B cell (primary cell): Measurements from ENCODE around the gene ARHGEF10L. TPM values are rescaled to one million over a fixed set of nuclear protein-coding genes. Genes with fewer than 3 reads are reported as not detected.

Experiments used
- ATAC-seq: fragments of 200-7000 bp; cut with Tn5 transposase; one replicate; pipeline ENCODE4 v1.10.0; 2021; ENCODE audit warnings: low read depth, mild to moderate bottlenecking, moderate number of reproducible peaks, moderate library complexity
- CTCF ChIA-PET: fragments of 350-600 bp; sonication (Branson Sonifier 250); formaldehyde crosslinking; loops from one replicate; lab custom pipeline; 2021; ENCODE audit warnings: antibody characterized with exemption, inconsistent platforms; lab: Charles Lee
- POLR2A ChIA-PET: fragments of 350-600 bp; sonication (Branson Sonifier 250); formaldehyde crosslinking; loops from one replicate; lab custom pipeline; 2021; ENCODE audit warnings: antibody characterized with exemption; lab: Charles Lee
- DNase-seq: peaks from one replicate; pipeline ENCODE4 v3.0.0; 2013
- H2AFZ ChIP-seq: 2 replicates; pipeline ENCODE4 v1.6.1; 2012; ENCODE audit warnings: mild to moderate bottlenecking, low read depth, low read length; ENCODE audit not compliant: insufficient read depth, poor library complexity, severe bottlenecking
- H3K27ac ChIP-seq, 2 donors: 1 replicate in 1 of 2; 2 replicates in 1 of 2; pipeline ENCODE4 v1.5.1; 2012 to 2013; ENCODE audit warnings: low read length in 2 of 2, mild to moderate bottlenecking in 2 of 2, moderate library complexity in 1 of 2
- H3K27me3 ChIP-seq, 4 experiments: fragments of 200-600 bp in 1 of 4; sonication (generic) in 1 of 4; replicated peaks in 1 of 4; 1 replicate in 2 of 4; 2 replicates in 2 of 4; pipeline versions ENCODE4 v1.6.1 to v1.7.0; 2013 to 2016; ENCODE audit warnings: low read length in 3 of 4, mild to moderate bottlenecking in 2 of 4, mixed read lengths in 1 of 4, moderate library complexity in 1 of 4; ENCODE audit not compliant: insufficient read depth in 4 of 4, control insufficient read depth in 3 of 4; ENCODE audit errors: control extremely low read depth in 1 of 4
- H3K36me3 ChIP-seq, 2 experiments: replicated peaks in 1 of 2; 1 replicate in 1 of 2; 2 replicates in 1 of 2; pipeline versions ENCODE4 v1.6.1 to v1.7.1; 2013; ENCODE audit warnings: low read length in 1 of 2; ENCODE audit not compliant: insufficient read depth in 2 of 2, control insufficient read depth in 1 of 2; ENCODE audit errors: control extremely low read depth in 1 of 2, extremely low read depth in 1 of 2
- H3K4me1 ChIP-seq, 2 donors: fragments of 200-600 bp in 1 of 2; sonication (generic) in 1 of 2; 1 replicate in 1 of 2; 2 replicates in 1 of 2; pipeline versions ENCODE4 v1.5.1 to v1.6.1; 2013 to 2017; ENCODE audit warnings: low read length in 2 of 2; ENCODE audit not compliant: control insufficient read depth in 2 of 2, insufficient read depth in 2 of 2
- H3K4me2 ChIP-seq: replicated peaks from 2 replicates; pipeline ENCODE3; 2012; ENCODE audit warnings: mild to moderate bottlenecking, low read depth, low read length; ENCODE audit not compliant: poor library complexity, severe bottlenecking
- H3K4me3 ChIP-seq, 5 experiments: fragments of 200-600 bp in 1 of 5; sonication (generic) in 1 of 5; 1 replicate in 3 of 5; 2 replicates in 2 of 5; pipeline versions ENCODE4 v1.5.1 to v1.7.0; 2011 to 2016; ENCODE audit warnings: low read length in 4 of 5, mild to moderate bottlenecking in 4 of 5, low read depth in 2 of 5, control low read depth in 1 of 5, moderate library complexity in 1 of 5; ENCODE audit not compliant: insufficient read depth in 1 of 5; ENCODE audit errors: control extremely low read depth in 1 of 5, extremely low read depth in 1 of 5
- H3K79me2 ChIP-seq: fragments of 200-600 bp; sonication (generic); one replicate; pipeline ENCODE4 v1.6.0; 2016; ENCODE audit warnings: low read length; ENCODE audit not compliant: control insufficient read depth, insufficient read depth
- H3K9ac ChIP-seq: fragments of 200-600 bp; sonication (generic); 2 replicates; pipeline ENCODE4 v1.6.1; 2017; ENCODE audit warnings: mild to moderate bottlenecking, low read length, moderate library complexity
- H3K9me3 ChIP-seq, 3 donors: one replicate each; pipeline versions ENCODE4 v1.6.1 to v1.7.1; 2013; ENCODE audit warnings: low read length in 2 of 3; ENCODE audit not compliant: control insufficient read depth in 2 of 3, insufficient read depth in 1 of 3; ENCODE audit errors: control extremely low read depth in 1 of 3
- H4K20me1 ChIP-seq: 2 replicates; pipeline ENCODE4 v1.6.0; 2012; ENCODE audit warnings: mild to moderate bottlenecking, low read length; ENCODE audit not compliant: insufficient read depth, control insufficient read depth, poor library complexity, severe bottlenecking
- H3K27ac Mint-ChIP-seq: one replicate; pipeline ENCODE4 v1.8.0; 2021; ENCODE audit warnings: mixed read lengths
- H3K27me3 Mint-ChIP-seq: one replicate; pipeline ENCODE4 v1.8.0; 2021; ENCODE audit warnings: mixed read lengths
- H3K4me1 Mint-ChIP-seq: one replicate; pipeline ENCODE4 v1.8.0; 2021; ENCODE audit warnings: mixed read lengths
- H3K4me3 Mint-ChIP-seq: one replicate; pipeline ENCODE4 v1.8.0; 2021; ENCODE audit warnings: mixed read lengths
- H3K9me3 Mint-ChIP-seq: one replicate; pipeline ENCODE4 v1.8.0; 2022; ENCODE audit warnings: mixed read lengths; ENCODE audit not compliant: insufficient read depth
- EZH2 ChIP-seq: IDR thresholded peaks from 2 replicates; pipeline ENCODE4 v1.6.1; 2012; ENCODE audit warnings: borderline replicate concordance, low read depth, mild to moderate bottlenecking, moderate library complexity, low read length; ENCODE audit not compliant: insufficient read depth, poor library complexity, severe bottlenecking
- WGBS: methylation state at CpG from one replicate; pipeline ENCODE4 v1.1.5; 2013; ENCODE audit warnings: missing lambda C conversion rate; ENCODE audit not compliant: insufficient coverage; 5-methylcytosine and 5-hydroxymethylcytosine counted together
- intact Hi-C: fragments of 100-400 bp; cut with micrococcal nuclease; formaldehyde crosslinking; loops from one replicate; pipeline ENCODE4 v1.10.0; 2022
- polyA plus RNA-seq: library from polyadenylated mRNA; depleted of rRNA; stranded (reverse); fragments of >200 nt; gene quantifications from 2 replicates; pipeline ENCODE4 v1.2.3, GENCODE V29; 2012
- total RNA-seq, 2 donors: library from RNA; stranded (reverse); fragments of 120-200 nt in 1 of 2; gene quantifications; 1 replicate in 1 of 2; 2 replicates in 1 of 2; pipeline versions ENCODE4 v1.2.3 to v1.2.4, GENCODE V29; 2013 to 2022
- TF ChIP-seq, protein P1 (sequence below): fragments of 200-600 bp; IDR thresholded peaks from one replicate; pipeline ENCODE4 v1.8.0; 2022; ENCODE audit warnings: antibody characterized with exemption, mild to moderate bottlenecking

The ARHGEF10L gene
- total and polyA plus RNA-seq, 2 donors (not counting 1 experiment from before 2014, with no cell fraction given) = 2.0 to 4.9 TPM

DNA sequence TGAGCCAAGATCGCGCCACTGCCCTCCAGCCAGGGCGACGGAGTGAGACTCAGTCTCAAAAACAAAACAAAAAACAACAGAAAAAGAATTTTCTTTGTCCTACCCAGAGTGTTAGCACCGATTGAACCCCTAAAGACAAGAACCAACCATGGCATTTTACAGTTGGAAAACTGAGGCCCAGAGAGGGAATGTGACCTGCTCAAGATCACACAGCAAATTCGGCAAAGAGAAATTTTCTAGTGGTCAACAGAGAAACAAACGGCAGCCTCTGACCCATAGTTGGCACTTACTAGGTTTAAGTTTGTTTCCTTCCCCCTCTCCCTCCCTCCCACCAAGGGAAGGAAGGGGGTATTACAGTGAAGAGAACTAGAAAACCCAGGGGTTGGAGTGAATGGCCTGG is 195.1 kb downstream of the ARHGEF10L start:
- 86% methylated on average over 1 of the region's 7 CpGs for WGBS

DNA sequence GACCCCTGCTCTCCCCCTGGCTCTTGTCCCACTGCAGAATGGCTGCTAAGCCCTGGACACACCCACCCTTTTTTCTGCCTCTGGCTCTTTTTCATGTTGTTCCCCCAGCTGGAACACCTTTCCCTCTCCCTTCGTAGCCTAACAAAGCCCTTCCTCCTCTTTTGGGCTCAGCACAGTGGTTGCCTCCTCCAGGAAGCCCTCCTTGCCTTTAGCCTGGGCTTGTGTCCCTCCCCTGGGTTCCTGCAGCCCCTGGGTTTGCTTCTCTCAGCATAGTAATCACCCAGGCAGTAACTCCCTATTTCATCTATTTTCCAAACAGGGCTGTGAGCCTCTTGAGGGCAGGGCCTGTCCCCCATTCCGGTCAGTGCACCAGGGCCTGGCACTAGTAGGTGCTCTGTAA is 195.8 kb downstream of the ARHGEF10L start:
- H3K27ac Mint-ChIP-seq = no peak overlapping the region
- no peaks in the 10 kb centered on the region for H3K9me3 Mint-ChIP-seq
- no peaks in the 10 kb centered on the region for H4K20me1 ChIP-seq
- ATAC-seq = no peak
- no peak overlapping the region for H3K9ac ChIP-seq
- no peak for TF ChIP-seq EZH2
- TF ChIP-seq, protein P1, sequence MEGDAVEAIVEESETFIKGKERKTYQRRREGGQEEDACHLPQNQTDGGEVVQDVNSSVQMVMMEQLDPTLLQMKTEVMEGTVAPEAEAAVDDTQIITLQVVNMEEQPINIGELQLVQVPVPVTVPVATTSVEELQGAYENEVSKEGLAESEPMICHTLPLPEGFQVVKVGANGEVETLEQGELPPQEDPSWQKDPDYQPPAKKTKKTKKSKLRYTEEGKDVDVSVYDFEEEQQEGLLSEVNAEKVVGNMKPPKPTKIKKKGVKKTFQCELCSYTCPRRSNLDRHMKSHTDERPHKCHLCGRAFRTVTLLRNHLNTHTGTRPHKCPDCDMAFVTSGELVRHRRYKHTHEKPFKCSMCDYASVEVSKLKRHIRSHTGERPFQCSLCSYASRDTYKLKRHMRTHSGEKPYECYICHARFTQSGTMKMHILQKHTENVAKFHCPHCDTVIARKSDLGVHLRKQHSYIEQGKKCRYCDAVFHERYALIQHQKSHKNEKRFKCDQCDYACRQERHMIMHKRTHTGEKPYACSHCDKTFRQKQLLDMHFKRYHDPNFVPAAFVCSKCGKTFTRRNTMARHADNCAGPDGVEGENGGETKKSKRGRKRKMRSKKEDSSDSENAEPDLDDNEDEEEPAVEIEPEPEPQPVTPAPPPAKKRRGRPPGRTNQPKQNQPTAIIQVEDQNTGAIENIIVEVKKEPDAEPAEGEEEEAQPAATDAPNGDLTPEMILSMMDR = no peak
- H3K36me3 ChIP-seq = no peaks in the 10 kb centered on the region
- no peak overlapping the region for H3K4me3 Mint-ChIP-seq
- POLR2A ChIA-PET = no interaction called here
- no peaks in the 10 kb centered on the region for H3K4me1 Mint-ChIP-seq
- DNase-seq = no peak
- H3K27me3 ChIP-seq = peaks cover 0 to 3% (median 0%) of the 10 kb centered on the region in 4 experiments
- H3K27ac ChIP-seq = no peak overlapping the region
- no peaks in the 10 kb centered on the region for H3K79me2 ChIP-seq
- H2AFZ ChIP-seq = no peak overlapping the region
- no peaks in the 10 kb centered on the region for H3K9me3 ChIP-seq
- intact Hi-C loops = no loop called here
- no peak overlapping the region for H3K4me2 ChIP-seq
- H3K27me3 Mint-ChIP-seq = peaks cover 3% of the 10 kb centered on the region
- no peak overlapping the region for H3K4me3 ChIP-seq
- no peaks in the 10 kb centered on the region for H3K4me1 ChIP-seq
- CTCF ChIA-PET = no interaction called here
- 86% methylated on average over 2 of the region's 2 CpGs for WGBS

More for the DNA sequence above, 195.1 kb downstream of the ARHGEF10L start:
- Histone ChIP-seq H3K9me3 (no peaks in the 10 kb centered on the region), H3K9ac (no peak overlapping the region), H2AFZ (no peak overlapping the region), H3K27ac (no peak overlapping the region), H3K79me2 (no peaks in the 10 kb centered on the region), H4K20me1 (no peaks in the 10 kb centered on the region), H3K4me2 (no peak overlapping the region), H3K4me1 (no peaks in the 10 kb centered on the region), H3K36me3 (no peaks in the 10 kb centered on the region), H3K27me3 (peaks cover 0 to 3% (median 0%) of the 10 kb centered on the region in 4 experiments), H3K4me3 (no peak overlapping the region)
- Mint-ChIP-seq H3K27ac (no peak overlapping the region), H3K4me3 (no peak overlapping the region), H3K27me3 (no peaks in the 10 kb centered on the region), H3K9me3 (no peaks in the 10 kb centered on the region), H3K4me1 (no peaks in the 10 kb centered on the region)
- intact Hi-C loops = no loop called here
- ChIA-PET CTCF (no interaction called here), POLR2A (no interaction called here)
- DNase-seq = no peak
- no peak for ATAC-seq
- no peak for TF ChIP-seq EZH2
- TF ChIP-seq, protein P1 = no peak
